PC-9 (cell line): ENCODE results near the gene UGT1A10. TPM values are rescaled to one million over a fixed set of nuclear protein-coding genes. Genes with fewer than 3 reads are reported as not detected.

Experiments used
- BruUV-seq: library from RNA; stranded (reverse); fragments of 400-500 nt; replicated peaks from 2 replicates; lab custom pipeline; 2021; lab: Mats Ljungman, UMichigan
- CTCF ChIA-PET: fragments of 300-600 bp; sonication (Branson Sonifier 250); formaldehyde crosslinking; loops from one replicate; lab custom pipeline; 2022; ENCODE audit warnings: antibody characterized with exemption; lab: Charles Lee
- POLR2A ChIA-PET: fragments of 300-600 bp; sonication (Branson Sonifier 250); formaldehyde crosslinking; loops from one replicate; lab custom pipeline; 2022; ENCODE audit warnings: antibody characterized with exemption; ENCODE audit not compliant: unreplicated experiment; lab: Charles Lee
- DNase-seq, 2 experiments: peaks; one replicate each; pipeline versions ENCODE4 v3.0.0 to v3.0.0-alpha.2; 2015 to 2022; ENCODE audit warnings: mixed read lengths in 1 of 2
- H2AFZ ChIP-seq: fragments of 200-600 bp; sonication (generic); 2 replicates; pipeline ENCODE4 v1.8.1; 2017; ENCODE audit warnings: antibody characterized with exemption
- H3F3A ChIP-seq: fragments of 200-600 bp; sonication (generic); 2 replicates; pipeline ENCODE4 v1.8.1; 2017; ENCODE audit warnings: antibody characterized with exemption, mild to moderate bottlenecking, low read depth; ENCODE audit not compliant: insufficient read depth
- H3K27ac ChIP-seq: fragments of 200-600 bp; sonication (generic); 2 replicates; pipeline ENCODE4 v1.6.1; 2016; ENCODE audit warnings: mixed run types
- H3K27me3 ChIP-seq: fragments of 200-600 bp; sonication (generic); 2 replicates; pipeline ENCODE4 v1.6.1; 2016; ENCODE audit warnings: low read depth, mixed run types; ENCODE audit not compliant: insufficient read depth
- H3K36me3 ChIP-seq: fragments of 200-600 bp; sonication (generic); 2 replicates; pipeline ENCODE4 v1.6.1; 2016; ENCODE audit warnings: low read depth, mixed run types
- H3K4me1 ChIP-seq: fragments of 200-600 bp; sonication (generic); replicated peaks from 2 replicates; pipeline ENCODE4 v1.6.1; 2016; ENCODE audit warnings: mixed run types; ENCODE audit not compliant: insufficient read depth
- H3K4me2 ChIP-seq: fragments of 200-600 bp; sonication (generic); 2 replicates; pipeline ENCODE4 v1.6.1; 2017; ENCODE audit warnings: mixed run types
- H3K4me3 ChIP-seq: fragments of 200-600 bp; sonication (generic); 2 replicates; pipeline ENCODE4 v1.6.1; 2016; ENCODE audit warnings: mixed run types
- H3K79me2 ChIP-seq: fragments of 200-600 bp; sonication (generic); 2 replicates; pipeline ENCODE4 v1.6.1; 2017; ENCODE audit warnings: low read depth, mixed run types
- H3K9me2 ChIP-seq: fragments of 200-600 bp; sonication (generic); 2 replicates; pipeline ENCODE4 v1.8.1; 2017; ENCODE audit warnings: mild to moderate bottlenecking; ENCODE audit not compliant: insufficient read depth
- H3K9me3 ChIP-seq: fragments of 200-600 bp; sonication (generic); 2 replicates; pipeline ENCODE4 v1.8.1; 2016; ENCODE audit warnings: low read depth; ENCODE audit not compliant: insufficient read depth
- H4K20me1 ChIP-seq: fragments of 200-600 bp; sonication (generic); 2 replicates; pipeline ENCODE4 v1.8.1; 2017; ENCODE audit not compliant: insufficient read depth
- EZH2 ChIP-seq: fragments of 200-600 bp; sonication (generic); IDR thresholded peaks from 2 replicates; pipeline ENCODE4 v1.8.0; 2017; ENCODE audit warnings: antibody characterized with exemption, low read depth
- intact Hi-C: fragments of 100-400 bp; cut with micrococcal nuclease; formaldehyde crosslinking; loops from one replicate; pipeline ENCODE4 v1.10.0; 2022; ENCODE audit not compliant: unreplicated experiment
- total RNA-seq: library from RNA; stranded (reverse); gene quantifications from 2 replicates; pipeline ENCODE4 v1.2.3, GENCODE V29; 2021
- TF ChIP-seq, protein P1 (sequence below): fragments of 200-600 bp; sonication (generic); conservative IDR thresholded peaks from 2 replicates; pipeline ENCODE4 v1.6.1; 2017; ENCODE audit warnings: mixed run types, antibody characterized with exemption, mild to moderate bottlenecking, moderate library complexity

The UGT1A10 gene
- total RNA-seq, 1 experiment from 2014 or later = not detected

DNA sequence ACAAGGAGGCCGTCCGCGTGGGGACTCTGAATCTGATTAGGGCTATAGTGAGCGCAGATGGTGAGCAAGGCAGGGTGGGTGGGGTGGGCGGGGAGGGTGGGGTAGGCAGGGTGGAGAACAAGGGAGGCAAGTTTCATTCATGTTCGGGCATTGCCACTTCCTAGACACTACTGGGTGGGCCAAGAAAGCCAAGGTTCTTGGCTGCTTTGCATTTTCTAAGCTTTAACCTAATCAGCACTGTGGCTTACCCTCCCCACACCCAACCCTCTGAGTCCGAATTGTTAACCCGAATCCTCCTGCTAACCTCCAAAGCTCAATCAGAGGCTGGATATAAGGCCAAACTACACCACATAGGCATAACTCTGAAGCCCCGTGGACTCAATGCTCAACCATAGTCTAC lies 160.0 kb downstream of the UGT1A10 start:
- H4K20me1 ChIP-seq = no peaks in the 10 kb centered on the region
- H3K36me3 ChIP-seq = no peaks in the 10 kb centered on the region
- no peak overlapping the region for H2AFZ ChIP-seq
- intact Hi-C loops = no loop called here
- no peaks in the 10 kb centered on the region for H3K9me3 ChIP-seq
- H3K27me3 ChIP-seq = no peaks in the 10 kb centered on the region
- H3K4me2 ChIP-seq = no peak overlapping the region
- no peak for DNase-seq
- ChIA-PET CTCF (no interaction called here), POLR2A (no interaction called here)
- H3K27ac ChIP-seq = no peak overlapping the region
- no peaks in the 10 kb centered on the region for H3K9me2 ChIP-seq
- peaks cover 6% of the 10 kb centered on the region for H3K4me1 ChIP-seq
- no peak overlapping the region for H3K4me3 ChIP-seq
- TF ChIP-seq, protein P1, sequence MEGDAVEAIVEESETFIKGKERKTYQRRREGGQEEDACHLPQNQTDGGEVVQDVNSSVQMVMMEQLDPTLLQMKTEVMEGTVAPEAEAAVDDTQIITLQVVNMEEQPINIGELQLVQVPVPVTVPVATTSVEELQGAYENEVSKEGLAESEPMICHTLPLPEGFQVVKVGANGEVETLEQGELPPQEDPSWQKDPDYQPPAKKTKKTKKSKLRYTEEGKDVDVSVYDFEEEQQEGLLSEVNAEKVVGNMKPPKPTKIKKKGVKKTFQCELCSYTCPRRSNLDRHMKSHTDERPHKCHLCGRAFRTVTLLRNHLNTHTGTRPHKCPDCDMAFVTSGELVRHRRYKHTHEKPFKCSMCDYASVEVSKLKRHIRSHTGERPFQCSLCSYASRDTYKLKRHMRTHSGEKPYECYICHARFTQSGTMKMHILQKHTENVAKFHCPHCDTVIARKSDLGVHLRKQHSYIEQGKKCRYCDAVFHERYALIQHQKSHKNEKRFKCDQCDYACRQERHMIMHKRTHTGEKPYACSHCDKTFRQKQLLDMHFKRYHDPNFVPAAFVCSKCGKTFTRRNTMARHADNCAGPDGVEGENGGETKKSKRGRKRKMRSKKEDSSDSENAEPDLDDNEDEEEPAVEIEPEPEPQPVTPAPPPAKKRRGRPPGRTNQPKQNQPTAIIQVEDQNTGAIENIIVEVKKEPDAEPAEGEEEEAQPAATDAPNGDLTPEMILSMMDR = no peak
- no peak for TF ChIP-seq EZH2
- BruUV-seq = no TSS peak
- H3K79me2 ChIP-seq = no peaks in the 10 kb centered on the region
- no peaks in the 10 kb centered on the region for H3F3A ChIP-seq

DNA sequence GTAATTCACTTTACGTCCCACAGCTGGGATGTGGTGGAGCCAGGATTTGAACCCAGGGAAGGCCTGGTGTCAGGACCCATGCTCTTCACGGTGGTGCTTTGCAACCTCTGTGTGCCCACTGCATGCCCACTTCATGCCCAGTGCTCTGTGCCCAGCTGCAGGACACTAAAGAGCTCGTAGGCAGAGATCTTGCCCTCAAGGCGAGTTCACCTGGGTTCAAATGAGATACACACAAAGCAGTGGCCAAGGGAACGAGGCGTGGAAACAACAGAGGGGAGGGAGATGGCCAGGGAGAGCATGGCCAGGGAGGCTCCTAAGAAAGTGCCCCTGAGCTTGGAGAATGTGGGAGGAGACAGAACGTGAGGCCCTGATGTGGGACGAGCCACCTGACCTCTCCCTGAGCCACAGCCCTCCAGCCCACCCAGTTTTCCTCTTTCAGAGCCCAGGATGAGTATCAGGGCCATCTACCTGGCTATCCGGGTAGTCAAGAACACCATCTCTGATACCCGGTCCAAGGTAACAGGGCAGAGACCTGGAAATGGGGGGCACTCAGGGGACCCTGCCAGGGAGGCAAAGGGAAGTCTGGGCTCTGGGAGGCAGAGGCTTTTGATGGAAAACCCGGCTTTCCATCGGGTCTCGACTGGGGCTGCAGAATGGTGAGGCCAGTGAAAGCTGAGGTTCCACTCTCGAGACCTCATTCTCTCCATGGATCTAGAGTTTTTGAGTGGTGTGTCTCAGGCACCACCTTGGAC lies 162.3 kb downstream of the UGT1A10 start:
- ChIA-PET CTCF (no interaction called here), POLR2A (no interaction called here)
- no peak overlapping the region for H2AFZ ChIP-seq
- DNase-seq = no peak
- H3K27me3 ChIP-seq = no peaks in the 10 kb centered on the region
- H3K4me2 ChIP-seq = no peak overlapping the region
- no peak overlapping the region for H3K27ac ChIP-seq
- intact Hi-C loops = no loop called here
- no peaks in the 10 kb centered on the region for H3K9me2 ChIP-seq
- BruUV-seq = no TSS peak
- H3K4me1 ChIP-seq = peaks cover 7% of the 10 kb centered on the region
- H3K79me2 ChIP-seq = no peaks in the 10 kb centered on the region
- H3K9me3 ChIP-seq = no peaks in the 10 kb centered on the region
- H3K36me3 ChIP-seq = no peaks in the 10 kb centered on the region
- no peak for TF ChIP-seq EZH2
- TF ChIP-seq, protein P1 = no peak
- H3F3A ChIP-seq = no peaks in the 10 kb centered on the region
- no peak overlapping the region for H3K4me3 ChIP-seq
- H4K20me1 ChIP-seq = no peaks in the 10 kb centered on the region

DNA sequence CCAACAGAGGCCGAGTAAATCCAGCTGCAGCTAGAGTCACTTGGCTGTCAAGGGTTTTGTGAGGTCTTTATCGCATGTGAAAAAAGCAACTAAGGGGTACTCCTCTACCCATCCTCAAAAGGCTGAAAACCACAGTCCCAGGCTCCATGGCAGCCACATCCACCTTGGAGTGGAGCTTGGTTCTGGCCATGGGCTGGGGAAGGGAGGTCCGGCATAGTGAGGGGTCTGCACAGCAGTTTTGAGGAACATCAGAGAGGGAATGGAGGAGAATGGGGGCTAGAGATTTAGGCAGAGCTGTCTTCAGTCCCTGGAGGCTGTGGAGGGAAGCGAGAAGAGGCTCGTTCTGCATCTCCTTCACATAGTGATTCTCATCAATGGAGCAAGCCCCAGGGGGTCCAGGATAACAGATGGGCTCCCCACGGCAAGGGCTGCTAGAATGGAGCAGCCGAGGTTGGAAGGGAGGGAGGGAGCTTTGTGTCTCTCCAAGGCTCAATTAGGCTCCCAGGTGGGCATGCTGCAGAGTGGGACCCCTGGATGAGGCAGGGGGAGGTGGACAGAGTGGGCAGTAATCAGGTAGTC lies 162.9 kb downstream of the UGT1A10 start:
- no peak overlapping the region for H2AFZ ChIP-seq
- no peaks in the 10 kb centered on the region for H3K9me2 ChIP-seq
- CTCF ChIA-PET = no interaction called here
- peaks cover 7% of the 10 kb centered on the region for H3K4me1 ChIP-seq
- no peak for DNase-seq
- H3F3A ChIP-seq = no peaks in the 10 kb centered on the region
- TF ChIP-seq, protein P1 = no peak
- TF ChIP-seq EZH2 = no peak
- H4K20me1 ChIP-seq = no peaks in the 10 kb centered on the region
- no peak overlapping the region for H3K27ac ChIP-seq
- H3K4me3 ChIP-seq = no peak overlapping the region
- H3K27me3 ChIP-seq = no peaks in the 10 kb centered on the region
- H3K36me3 ChIP-seq = no peaks in the 10 kb centered on the region
- intact Hi-C loops = no loop called here
- H3K9me3 ChIP-seq = no peaks in the 10 kb centered on the region
- no peaks in the 10 kb centered on the region for H3K79me2 ChIP-seq
- POLR2A ChIA-PET = no interaction called here
- no peak overlapping the region for H3K4me2 ChIP-seq
- BruUV-seq = no TSS peak
